Endodermal cell (in vitro differentiated cells): Measurements from ENCODE around the gene ENTR1. TPM values are rescaled to one million over a fixed set of nuclear protein-coding genes. Genes with fewer than 3 reads are reported as not detected.
A peak's percentile ranks its signal among the peaks of the same experiment; 100 is the strongest.

ENCODE experiments used
- DNase-seq: peaks from one replicate; pipeline ENCODE4 v3.0.0-alpha.2; 2017
- H3K27ac ChIP-seq: 2 replicates; pipeline ENCODE4 v1.5.1; 2013; ENCODE audit warnings: mild to moderate bottlenecking, low read depth, low read length, moderate library complexity
- H3K27me3 ChIP-seq: 2 replicates; pipeline ENCODE4 v1.6.1; 2013; ENCODE audit warnings: mild to moderate bottlenecking, low read length, moderate library complexity; ENCODE audit not compliant: insufficient read depth, control insufficient read depth, poor library complexity, severe bottlenecking
- H3K36me3 ChIP-seq: 2 replicates; pipeline ENCODE4 v1.7.0; 2013; ENCODE audit warnings: mild to moderate bottlenecking, low read length, moderate library complexity; ENCODE audit not compliant: control insufficient read depth, insufficient read depth
- H3K4me1 ChIP-seq: one replicate; pipeline ENCODE4 v1.7.0; 2013; ENCODE audit warnings: low read length; ENCODE audit not compliant: control insufficient read depth, insufficient read depth
- H3K4me3 ChIP-seq: 2 replicates; pipeline ENCODE4 v1.5.1; 2013; ENCODE audit warnings: mild to moderate bottlenecking, low read length, moderate library complexity
- H3K9ac ChIP-seq: 2 replicates; pipeline ENCODE4 v1.6.1; 2013; ENCODE audit warnings: mild to moderate bottlenecking, low read length, moderate library complexity; ENCODE audit not compliant: poor library complexity, severe bottlenecking; ENCODE audit errors: extremely low read depth
- H3K9me3 ChIP-seq: 2 replicates; pipeline ENCODE4 v1.6.1; 2013; ENCODE audit warnings: mild to moderate bottlenecking, low read length, moderate library complexity; ENCODE audit not compliant: control insufficient read depth
- H3K27ac Mint-ChIP-seq: 2 replicates; pipeline ENCODE4 v1.8.0; 2020; ENCODE audit warnings: mixed read lengths
- H3K27me3 Mint-ChIP-seq: 2 replicates; pipeline ENCODE4 v1.8.0; 2021; ENCODE audit warnings: mild to moderate bottlenecking, mixed read lengths; ENCODE audit not compliant: insufficient read depth
- H3K36me3 Mint-ChIP-seq: 2 replicates; pipeline ENCODE4 v1.8.0; 2020; ENCODE audit warnings: low read depth, mixed read lengths
- H3K4me1 Mint-ChIP-seq: 2 replicates; pipeline ENCODE4 v1.8.0; 2020; ENCODE audit warnings: mixed read lengths
- H3K4me3 Mint-ChIP-seq: 2 replicates; pipeline ENCODE4 v1.8.0; 2020; ENCODE audit warnings: mild to moderate bottlenecking, moderate library complexity, mixed read lengths
- H3K9me3 Mint-ChIP-seq: 2 replicates; pipeline ENCODE4 v1.8.0; 2020; ENCODE audit warnings: mild to moderate bottlenecking, mixed read lengths
- WGBS, 2 experiments: methylation state at CpG; one replicate each; pipeline versions ENCODE4 v1.1.5 to v1.1.7; 2013; ENCODE audit warnings: missing lambda C conversion rate in 2 of 2, mixed read lengths in 1 of 2; ENCODE audit not compliant: insufficient coverage in 1 of 2, insufficient read length in 1 of 2; 5-methylcytosine and 5-hydroxymethylcytosine counted together
- total RNA-seq, 2 donors: library from RNA; stranded (reverse); fragmentation: NEBNext Ultra II Directional in 1 of 2; extraction: Animal tissue kit (Norgen Biotek cat#: 25700) in 1 of 2; gene quantifications; 2 replicates in 1 of 2; 3 replicates in 1 of 2; pipeline ENCODE4 v1.2.1, GENCODE V29; 2021
- TF ChIP-seq, protein P1 (sequence below): fragments of 200-600 bp; sonication (generic); conservative IDR thresholded peaks from 2 replicates; pipeline ENCODE4 v1.5.0; 2021; ENCODE audit warnings: antibody characterized with exemption, mild to moderate bottlenecking

ENTR1 gene
- total RNA-seq, 2 donors from 2014 or later = 76.6 to 83.1 TPM

DNA sequence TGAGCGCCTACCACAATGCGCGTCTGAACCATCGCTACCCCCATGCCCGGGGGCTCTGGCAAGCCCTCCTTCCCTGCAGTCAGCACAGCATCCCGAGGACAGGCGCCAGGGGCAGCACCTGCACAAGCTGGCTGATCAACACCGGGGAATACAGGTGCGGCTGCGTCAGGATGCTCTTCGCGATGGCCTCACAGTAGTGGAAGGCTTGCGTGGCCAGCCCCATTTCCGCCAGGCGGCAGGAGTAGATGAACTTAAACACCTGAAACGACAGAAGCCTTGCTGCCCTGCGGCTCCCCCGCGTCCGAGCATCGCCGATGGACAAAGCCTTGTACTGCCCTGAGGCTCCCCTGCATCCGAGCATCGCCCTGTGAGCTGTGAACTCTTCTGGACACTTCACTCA lies 46.9 kb upstream of the ENTR1 start:
- H3K9me3 Mint-ChIP-seq = no peaks in the 10 kb centered on the region
- H3K4me3 Mint-ChIP-seq = no peak overlapping the region
- no peak overlapping the region for H3K27ac ChIP-seq
- H3K27me3 ChIP-seq = no peaks in the 10 kb centered on the region
- peaks cover 81% of the 10 kb centered on the region for H3K36me3 ChIP-seq
- H3K4me3 ChIP-seq = no peak overlapping the region
- no peaks in the 10 kb centered on the region for H3K4me1 ChIP-seq
- no peak overlapping the region for H3K9ac ChIP-seq
- DNase-seq = no peak
- WGBS, 2 experiments = 97 to 98% methylated on average over 24 of the region's 24 CpGs
- no peaks in the 10 kb centered on the region for H3K27me3 Mint-ChIP-seq
- TF ChIP-seq, protein P1, sequence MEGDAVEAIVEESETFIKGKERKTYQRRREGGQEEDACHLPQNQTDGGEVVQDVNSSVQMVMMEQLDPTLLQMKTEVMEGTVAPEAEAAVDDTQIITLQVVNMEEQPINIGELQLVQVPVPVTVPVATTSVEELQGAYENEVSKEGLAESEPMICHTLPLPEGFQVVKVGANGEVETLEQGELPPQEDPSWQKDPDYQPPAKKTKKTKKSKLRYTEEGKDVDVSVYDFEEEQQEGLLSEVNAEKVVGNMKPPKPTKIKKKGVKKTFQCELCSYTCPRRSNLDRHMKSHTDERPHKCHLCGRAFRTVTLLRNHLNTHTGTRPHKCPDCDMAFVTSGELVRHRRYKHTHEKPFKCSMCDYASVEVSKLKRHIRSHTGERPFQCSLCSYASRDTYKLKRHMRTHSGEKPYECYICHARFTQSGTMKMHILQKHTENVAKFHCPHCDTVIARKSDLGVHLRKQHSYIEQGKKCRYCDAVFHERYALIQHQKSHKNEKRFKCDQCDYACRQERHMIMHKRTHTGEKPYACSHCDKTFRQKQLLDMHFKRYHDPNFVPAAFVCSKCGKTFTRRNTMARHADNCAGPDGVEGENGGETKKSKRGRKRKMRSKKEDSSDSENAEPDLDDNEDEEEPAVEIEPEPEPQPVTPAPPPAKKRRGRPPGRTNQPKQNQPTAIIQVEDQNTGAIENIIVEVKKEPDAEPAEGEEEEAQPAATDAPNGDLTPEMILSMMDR = no peak
- no peaks in the 10 kb centered on the region for H3K4me1 Mint-ChIP-seq
- no peak overlapping the region for H3K27ac Mint-ChIP-seq
- H3K36me3 Mint-ChIP-seq = peaks cover 79% of the 10 kb centered on the region
- H3K9me3 ChIP-seq = no peaks in the 10 kb centered on the region

DNA sequence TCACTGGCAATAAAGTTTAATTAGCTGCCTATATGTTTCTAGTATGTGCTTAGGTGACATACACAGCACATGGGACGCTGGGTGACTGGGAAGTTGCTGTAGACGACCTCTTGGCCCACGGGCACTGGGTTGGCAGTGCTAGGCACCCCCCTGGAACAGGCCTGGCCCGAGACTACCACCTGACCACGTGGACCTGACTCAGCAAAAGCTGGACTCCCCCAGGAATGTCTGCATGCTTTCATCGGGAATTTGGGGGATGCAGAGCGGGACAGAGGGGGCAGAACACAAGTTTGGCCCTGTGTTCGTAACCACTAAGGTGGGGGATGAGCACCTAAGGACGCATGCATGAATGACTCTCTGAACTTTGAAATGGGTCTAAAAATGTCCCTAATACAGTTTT lies 45.8 kb upstream of the ENTR1 start:
- H3K27me3 Mint-ChIP-seq = no peaks in the 10 kb centered on the region
- no peak overlapping the region for H3K4me3 Mint-ChIP-seq
- no peaks in the 10 kb centered on the region for H3K9me3 Mint-ChIP-seq
- no peak for DNase-seq
- peaks cover 82% of the 10 kb centered on the region for H3K36me3 ChIP-seq
- 95 to 97% methylated on average over 6 to 9 of the region's 9 CpGs for WGBS, 2 experiments
- H3K9me3 ChIP-seq = no peaks in the 10 kb centered on the region
- H3K27me3 ChIP-seq = no peaks in the 10 kb centered on the region
- no peak overlapping the region for H3K4me3 ChIP-seq
- H3K27ac Mint-ChIP-seq = no peak overlapping the region
- peaks cover 77% of the 10 kb centered on the region for H3K36me3 Mint-ChIP-seq
- TF ChIP-seq, protein P1 = no peak
- no peak overlapping the region for H3K27ac ChIP-seq
- no peaks in the 10 kb centered on the region for H3K4me1 Mint-ChIP-seq
- no peak overlapping the region for H3K9ac ChIP-seq
- no peaks in the 10 kb centered on the region for H3K4me1 ChIP-seq

DNA sequence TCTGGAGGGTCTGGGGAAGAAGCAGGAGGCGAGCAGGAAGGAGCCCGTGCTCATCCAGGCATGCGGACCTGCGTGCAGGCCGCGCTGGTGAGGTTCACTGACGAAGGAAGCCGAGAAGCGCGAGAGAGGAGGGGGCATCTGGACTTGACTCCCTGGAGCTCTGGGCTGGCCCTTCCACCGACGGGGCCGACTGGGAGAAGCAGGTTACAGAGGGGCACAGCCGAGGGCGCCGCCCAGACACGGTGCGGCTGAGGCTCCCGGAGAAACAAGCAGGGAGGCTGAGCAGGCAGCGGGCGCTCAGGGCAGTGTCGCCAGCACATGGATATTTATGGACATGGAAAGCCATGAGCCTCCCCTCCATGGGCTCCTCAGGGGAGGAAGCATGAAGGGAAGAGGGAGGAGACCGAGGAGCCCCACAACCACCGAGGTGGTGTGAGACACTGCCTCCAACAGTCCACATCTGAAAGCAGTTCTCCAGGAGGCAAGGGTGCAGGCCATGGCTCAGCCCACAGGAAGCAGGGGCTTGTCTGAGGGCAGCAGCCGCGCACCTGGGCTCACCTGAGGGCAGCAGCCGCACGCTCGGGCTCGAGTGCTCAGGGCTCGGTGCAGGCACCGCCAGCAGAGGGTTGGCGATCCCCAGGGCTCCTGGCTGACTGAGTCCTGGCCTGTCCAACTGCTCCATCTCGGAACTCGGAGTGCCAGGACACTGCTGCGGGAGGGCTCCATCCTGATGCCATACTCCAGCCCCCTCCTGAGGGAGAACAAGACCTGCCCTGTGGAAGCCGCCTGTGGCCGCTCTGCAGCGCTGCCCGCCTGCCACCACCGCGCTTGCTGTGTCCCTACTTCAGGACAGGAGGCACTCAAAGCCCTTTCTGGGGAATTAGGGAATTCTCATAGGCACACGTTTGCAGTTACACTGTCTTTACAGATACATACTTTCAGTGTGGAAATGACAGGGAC lies 44.9 kb upstream of the ENTR1 start:
- no peaks in the 10 kb centered on the region for H3K4me1 Mint-ChIP-seq
- Histone ChIP-seq H3K9ac (no peak overlapping the region), H3K27ac (no peak overlapping the region), H3K4me1 (no peaks in the 10 kb centered on the region), H3K27me3 (no peaks in the 10 kb centered on the region), H3K36me3 (peaks cover 87% of the 10 kb centered on the region), H3K9me3 (no peaks in the 10 kb centered on the region), H3K4me3 (no peak overlapping the region)
- peak overlapping the region; percentile 17 for H3K27ac Mint-ChIP-seq
- WGBS, 2 experiments = 95 to 96% methylated on average over 39 to 43 of the region's 43 CpGs
- no peaks in the 10 kb centered on the region for H3K9me3 Mint-ChIP-seq
- TF ChIP-seq, protein P1 = no peak
- H3K4me3 Mint-ChIP-seq = no peak overlapping the region
- DNase-seq = no peak
- H3K27me3 Mint-ChIP-seq = no peaks in the 10 kb centered on the region
- H3K36me3 Mint-ChIP-seq = peaks cover 79% of the 10 kb centered on the region
